ENCODE results near the gene TFAM.

The TFAM gene

GRCh38 chr10:58384999-58385783, at the start of gene TFAM:
TFAM (plus strand) TSS chr10:58385410; CDS start chr10:58385548, 138 bp downstream.
- DNase-seq (ENCODE audit: low spot score): peak; percentile 93

- no peak for DNase-seq (ENCODE audit: low spot score)
These were observed 49.0 kb upstream of the TFAM start for GRCh38 chr10:58336242-58336641.

- DNase-seq (ENCODE audit: low spot score): no peak
These were observed 43.8 kb upstream of the TFAM start for GRCh38 chr10:58341422-58341821.

- DNase-seq (ENCODE audit: low spot score): no peak
These were observed 43.3 kb upstream of the TFAM start for GRCh38 chr10:58341947-58342346.

- no peak for DNase-seq (ENCODE audit: low spot score)
These were observed 37.2 kb upstream of the TFAM start for GRCh38 chr10:58347967-58348366.

- no peak for DNase-seq (ENCODE audit: low spot score)
These were observed 36.6 kb upstream of the TFAM start for GRCh38 chr10:58348571-58349033.

- no peak for DNase-seq (ENCODE audit: low spot score)
These were observed 35.2 kb upstream of the TFAM start for GRCh38 chr10:58350023-58350422.

GRCh38 chr10:58350619-58351323, 34.4 kb upstream of the TFAM start:
- no peak for DNase-seq (ENCODE audit: low spot score)

- DNase-seq (ENCODE audit: low spot score): no peak
These were observed 33.3 kb upstream of the TFAM start for GRCh38 chr10:58351616-58352578.

GRCh38 chr10:58352956-58353610, 32.1 kb upstream of the TFAM start:
- DNase-seq (ENCODE audit: low spot score): no peak

GRCh38 chr10:58356756-58357155, 28.5 kb upstream of the TFAM start:
- no peak for DNase-seq (ENCODE audit: low spot score)

GRCh38 chr10:58358314-58358933, 26.8 kb upstream of the TFAM start:
- DNase-seq (ENCODE audit: low spot score): no peak

GRCh38 chr10:58358947-58359346, 26.3 kb upstream of the TFAM start:
- DNase-seq (ENCODE audit: low spot score): no peak

GRCh38 chr10:58359541-58359940, 25.7 kb upstream of the TFAM start:
- no peak for DNase-seq (ENCODE audit: low spot score)

GRCh38 chr10:58360412-58361004, 24.7 kb upstream of the TFAM start:
- no peak for DNase-seq (ENCODE audit: low spot score)

GRCh38 chr10:58361353-58361752, 23.9 kb upstream of the TFAM start:
- no peak for DNase-seq (ENCODE audit: low spot score)

GRCh38 chr10:58362027-58362789, 23.0 kb upstream of the TFAM start:
- no peak for DNase-seq (ENCODE audit: low spot score)

GRCh38 chr10:58367069-58367468, 18.1 kb upstream of the TFAM start:
- no peak for DNase-seq (ENCODE audit: low spot score)

GRCh38 chr10:58371473-58371872, 13.7 kb upstream of the TFAM start:
- no peak for DNase-seq (ENCODE audit: low spot score)

All from CD4-positive, alpha-beta T cell treated with Interleukin-15 for 4 hours (primary cell).